ENCODE results near the gene THADA.

- TF ChIP-seq CTCF (IDR thresholded peaks at IDR 0.05) (no peak), POLR2A (IDR thresholded peaks at IDR 0.05) (no peak), POLR2AphosphoS5 (IDR thresholded peaks at IDR 0.05) (no peak)
Measured at GRCh38 chr2:43292297-43292696, 303.5 kb downstream of the THADA start.

All from suprapubic skin (tissue), 4 donors.